Cardiac muscle cell (in vitro differentiated cells and primary cell): Measurements from ENCODE around the gene HS3ST2. TPM values are rescaled to one million over a fixed set of nuclear protein-coding genes. Genes with fewer than 3 reads are reported as not detected.
"Not testable (repeated sequence)": the region's sequence is repeated elsewhere in the genome, so short reads cannot be mapped to it uniquely, and the experiment has no call there.

Experiments
- DNase-seq, 2 donors: peaks; one replicate each; pipeline versions ENCODE4 v3.0.0 to v3.0.0-alpha.2; 2010 to 2017; ENCODE audit warnings: low read depth in 1 of 2, low spot score in 1 of 2
- H3K27ac ChIP-seq: fragments of 200-600 bp; sonication (generic); 2 replicates; pipeline ENCODE4 v1.5.1; 2016
- H3K27me3 ChIP-seq: fragments of 200-600 bp; sonication (generic); 2 replicates; pipeline ENCODE4 v1.6.0; 2016; ENCODE audit warnings: control low read depth
- H3K36me3 ChIP-seq: fragments of 200-600 bp; sonication (generic); 2 replicates; pipeline ENCODE4 v1.5.1; 2016; ENCODE audit warnings: control low read depth
- H3K4me1 ChIP-seq: fragments of 200-600 bp; sonication (generic); 2 replicates; pipeline ENCODE4 v1.8.1; 2017; ENCODE audit warnings: low read depth, mild to moderate bottlenecking, mixed run types
- H3K4me3 ChIP-seq: fragments of 200-600 bp; sonication (generic); 2 replicates; pipeline ENCODE4 v1.5.1; 2016; ENCODE audit warnings: mild to moderate bottlenecking
- H3K9me3 ChIP-seq: fragments of 200-600 bp; sonication (generic); 2 replicates; pipeline ENCODE4 v1.5.1; 2017; ENCODE audit warnings: low read depth, mild to moderate bottlenecking, control low read depth
- CTCF ChIP-seq: IDR thresholded peaks from 2 replicates; pipeline ENCODE4 v1.5.1; 2012; ENCODE audit warnings: low read depth, mild to moderate bottlenecking, low read length
- polyA plus RNA-seq: library from polyadenylated mRNA; unstranded; fragments of >200 nt; fragmentation: Nextera tagmentation; extraction: Ambion mirVana; gene quantifications from 2 replicates; pipeline ENCODE4 v1.2.1, GENCODE V29; 2016
- total RNA-seq: library from RNA; depleted of rRNA; stranded (reverse); fragments of >200 nt; gene quantifications from 2 replicates; pipeline ENCODE4 v1.2.3, GENCODE V29; 2016

HS3ST2 gene
- total and polyA plus RNA-seq, 2 experiments from 2014 or later: not detected

- Histone ChIP-seq H3K36me3 (no peaks in the 10 kb centered on the region), H3K27ac (no peak overlapping the region)
- TF ChIP-seq CTCF: no peak
These were observed 119.2 kb downstream of the HS3ST2 start for GRCh38 chr16:22933173-22933572.

DNA sequence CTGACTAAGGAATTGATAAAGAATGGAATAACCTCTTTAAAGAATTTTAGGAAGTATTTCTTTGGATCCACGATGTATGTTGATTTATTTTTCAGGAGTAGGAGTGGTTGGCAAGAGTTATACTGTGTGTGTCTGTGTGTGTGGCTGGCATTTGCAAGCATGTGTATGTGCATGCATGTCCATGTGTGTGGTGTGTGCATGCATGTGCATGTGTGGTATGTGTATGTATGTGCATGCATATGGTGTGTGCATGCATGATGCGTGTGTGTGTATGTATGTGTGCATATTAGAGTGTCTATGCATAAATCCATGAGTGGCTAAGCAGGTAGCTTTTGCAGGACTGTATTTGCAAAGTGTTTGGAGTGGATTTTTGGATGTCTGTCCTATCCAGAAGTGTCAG lies 120.8 kb downstream of the HS3ST2 start:
- Histone ChIP-seq H3K4me3 (no peak overlapping the region), H3K36me3 (no peaks in the 10 kb centered on the region), H3K27ac (no peak overlapping the region), H3K27me3 (peaks cover 8% of the 10 kb centered on the region), H3K9me3 (no peaks in the 10 kb centered on the region), H3K4me1 (no peaks in the 10 kb centered on the region)
- TF ChIP-seq CTCF: no peak
- no peak for DNase-seq

More at GRCh38 chr16:22933173-22933572, 119.2 kb downstream of the HS3ST2 start:
- peak; percentile 5 to 23 for DNase-seq
- Histone ChIP-seq H3K4me1 (no peaks in the 10 kb centered on the region), H3K9me3 (no peaks in the 10 kb centered on the region), H3K27me3 (peaks cover 8% of the 10 kb centered on the region), H3K4me3 (no peak overlapping the region)

DNA sequence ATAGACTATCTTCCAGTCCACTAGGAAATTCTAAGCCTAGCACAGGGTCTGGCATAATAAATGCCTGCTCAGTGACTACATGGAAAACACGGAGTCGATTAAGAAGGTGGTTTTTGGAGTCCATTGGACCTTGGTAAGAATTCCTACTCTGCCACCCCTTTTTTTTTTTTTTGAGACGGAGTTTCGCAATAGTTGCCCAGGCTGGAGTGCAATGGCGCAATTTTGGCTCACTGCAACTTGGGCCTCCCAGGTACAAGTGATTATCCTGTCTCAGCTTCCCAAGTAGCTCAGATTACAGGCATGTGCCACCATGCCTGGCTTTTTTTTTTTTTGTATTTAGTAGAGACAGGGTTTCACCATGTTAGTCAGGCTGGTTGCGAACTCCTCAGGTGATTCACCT lies 123.2 kb downstream of the HS3ST2 start:
- no peaks in the 10 kb centered on the region for H3K4me1 ChIP-seq
- H3K9me3 ChIP-seq: no peaks in the 10 kb centered on the region
- TF ChIP-seq CTCF: no peak
- H3K4me3 ChIP-seq: no peak overlapping the region
- H3K27me3 ChIP-seq: peaks cover 3% of the 10 kb centered on the region
- no peak overlapping the region for H3K27ac ChIP-seq
- H3K36me3 ChIP-seq: no peaks in the 10 kb centered on the region
- no peak for DNase-seq

GRCh38 chr16:22938647-22939046 lies 124.7 kb downstream of the HS3ST2 start:
- TF ChIP-seq CTCF: no peak
- no peaks in the 10 kb centered on the region for H3K9me3 ChIP-seq
- H3K4me3 ChIP-seq: no peak overlapping the region
- DNase-seq: no peak
- H3K27ac ChIP-seq: no peak overlapping the region
- no peaks in the 10 kb centered on the region for H3K36me3 ChIP-seq
- H3K4me1 ChIP-seq: no peaks in the 10 kb centered on the region
- H3K27me3 ChIP-seq: no peaks in the 10 kb centered on the region

DNA sequence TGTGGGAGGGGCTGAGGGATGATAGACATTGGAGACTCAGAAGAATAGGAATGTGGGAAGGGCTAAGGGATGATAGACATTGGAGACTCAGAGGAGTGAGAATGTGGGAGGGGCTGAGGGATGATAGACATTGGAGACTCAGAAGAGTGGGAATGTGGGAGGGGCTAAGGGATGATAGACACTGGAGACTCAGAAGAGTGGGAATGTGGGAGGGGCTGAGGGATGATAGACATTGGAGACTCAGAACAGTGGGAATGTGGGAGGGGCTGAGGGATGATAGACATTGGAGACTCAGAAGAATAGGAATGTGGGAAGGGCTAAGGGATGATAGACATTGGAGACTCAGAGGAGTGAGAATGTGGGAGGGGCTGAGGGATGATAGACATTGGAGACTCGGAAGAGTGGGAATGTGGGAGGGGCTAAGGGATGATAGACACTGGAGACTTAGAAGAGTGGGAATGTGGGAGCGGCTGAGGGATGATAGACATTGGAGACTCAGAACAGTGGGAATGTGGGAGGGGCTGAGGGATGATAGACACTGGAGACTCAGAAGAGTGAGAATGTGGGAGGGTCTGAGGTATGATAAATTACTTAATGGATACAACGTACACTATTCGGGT lies 125.9 kb downstream of the HS3ST2 start:
- not testable (repeated sequence) for H3K36me3 ChIP-seq, H3K4me3 ChIP-seq, H3K9me3 ChIP-seq, H3K27me3 ChIP-seq, H3K4me1 ChIP-seq, H3K27ac ChIP-seq
- DNase-seq: peak in 1 of 2 donors; percentile 26

GRCh38 chr16:22941970-22942501 lies 128.1 kb downstream of the HS3ST2 start:
- H3K36me3 ChIP-seq: no peaks in the 10 kb centered on the region
- no peak for TF ChIP-seq CTCF
- no peaks in the 10 kb centered on the region for H3K9me3 ChIP-seq
- H3K27me3 ChIP-seq: no peaks in the 10 kb centered on the region
- H3K4me1 ChIP-seq: no peaks in the 10 kb centered on the region
- H3K4me3 ChIP-seq: no peak overlapping the region
- no peak overlapping the region for H3K27ac ChIP-seq
- DNase-seq: no peak
